CD14-positive monocyte (primary cell): ENCODE measurements around the gene CAMK1D. TPM values are rescaled to one million over a fixed set of nuclear protein-coding genes. Genes with fewer than 3 reads are reported as not detected.

Experiments used
- DNase-seq, 3 donors: peaks; one replicate each; pipeline ENCODE4 v3.0.0-alpha.2; 2011 to 2022
- H2AFZ ChIP-seq: 2 replicates; pipeline ENCODE4 v1.6.0; 2012; ENCODE audit warnings: mild to moderate bottlenecking, low read depth, low read length, inconsistent platforms; ENCODE audit not compliant: insufficient read depth, poor library complexity, severe bottlenecking
- H3K27ac ChIP-seq, 2 donors: 1 replicate in 1 of 2; 2 replicates in 1 of 2; pipeline ENCODE4 v1.5.1; 2012 to 2013; ENCODE audit warnings: low read length in 2 of 2, control low read depth in 1 of 2, inconsistent platforms in 1 of 2, low read depth in 1 of 2, mild to moderate bottlenecking in 1 of 2
- H3K27me3 ChIP-seq, 2 donors: one replicate each; pipeline versions ENCODE4 v1.6.0 to v1.6.1; 2011 to 2013; ENCODE audit warnings: low read length in 2 of 2; ENCODE audit not compliant: control insufficient read depth in 2 of 2, insufficient read depth in 2 of 2
- H3K36me3 ChIP-seq, 2 donors: replicated peaks in 1 of 2; 1 replicate in 1 of 2; 2 replicates in 1 of 2; pipeline versions ENCODE4 v1.5.1 to v1.6.1; 2012 to 2013; ENCODE audit warnings: low read length in 2 of 2, control low read depth in 1 of 2, inconsistent platforms in 1 of 2, mild to moderate bottlenecking in 1 of 2; ENCODE audit not compliant: insufficient read depth in 2 of 2, control insufficient read depth in 1 of 2
- H3K4me1 ChIP-seq, 2 donors: 1 replicate in 1 of 2; 2 replicates in 1 of 2; pipeline versions ENCODE4 v1.5.1 to v1.6.1; 2012 to 2013; ENCODE audit warnings: low read length in 2 of 2, control low read depth in 1 of 2, inconsistent platforms in 1 of 2, mild to moderate bottlenecking in 1 of 2, moderate library complexity in 1 of 2; ENCODE audit not compliant: insufficient read depth in 2 of 2, control insufficient read depth in 1 of 2
- H3K4me2 ChIP-seq: replicated peaks from 2 replicates; pipeline ENCODE3; 2012; ENCODE audit warnings: low read length, moderate library complexity, mild to moderate bottlenecking; ENCODE audit not compliant: poor library complexity, severe bottlenecking; ENCODE audit errors: extremely low read depth
- H3K4me3 ChIP-seq, 3 experiments: fragments of 200-600 bp in 1 of 3; sonication (generic) in 1 of 3; replicated peaks in 1 of 3; 1 replicate in 2 of 3; 2 replicates in 1 of 3; pipeline ENCODE4 v1.5.1; 2011 to 2013; ENCODE audit warnings: low read length in 3 of 3, mild to moderate bottlenecking in 3 of 3, control low read depth in 2 of 3, low read depth in 2 of 3, inconsistent platforms in 1 of 3, moderate library complexity in 1 of 3
- H3K79me2 ChIP-seq: 2 replicates; pipeline ENCODE4 v1.6.0; 2012; ENCODE audit warnings: mild to moderate bottlenecking, control low read depth, inconsistent platforms, low read length, moderate library complexity; ENCODE audit not compliant: insufficient read depth
- H3K9ac ChIP-seq: 2 replicates; pipeline ENCODE4 v1.6.0; 2017; ENCODE audit warnings: low read length, mild to moderate bottlenecking; ENCODE audit not compliant: insufficient read depth, poor library complexity, severe bottlenecking
- H3K9me3 ChIP-seq, 2 donors: replicated peaks in 1 of 2; 1 replicate in 1 of 2; 2 replicates in 1 of 2; pipeline versions ENCODE4 v1.5.1 to v1.6.1; 2012 to 2013; ENCODE audit warnings: low read length in 2 of 2, control low read depth in 1 of 2; ENCODE audit not compliant: control insufficient read depth in 1 of 2, insufficient read depth in 1 of 2
- H4K20me1 ChIP-seq: 2 replicates; pipeline ENCODE4 v1.6.0; 2012; ENCODE audit warnings: mild to moderate bottlenecking, low read length, control low read depth, moderate library complexity; ENCODE audit not compliant: insufficient read depth
- H3K27ac Mint-ChIP-seq, 7 donors: one replicate each; pipeline ENCODE4 v1.8.0; 2020; ENCODE audit warnings: mild to moderate bottlenecking in 7 of 7, mixed read lengths in 7 of 7, moderate library complexity in 6 of 7, inconsistent platforms in 2 of 7
- H3K27me3 Mint-ChIP-seq, 3 donors: one replicate each; pipeline ENCODE4 v1.8.0; 2021 to 2022; ENCODE audit warnings: low read depth in 3 of 3, mild to moderate bottlenecking in 3 of 3, mixed read lengths in 3 of 3, moderate library complexity in 3 of 3, inconsistent platforms in 1 of 3
- H3K36me3 Mint-ChIP-seq, 2 donors: one replicate each; pipeline ENCODE4 v1.8.0; 2020; ENCODE audit warnings: mixed read lengths in 2 of 2, inconsistent platforms in 1 of 2, mild to moderate bottlenecking in 1 of 2
- H3K4me1 Mint-ChIP-seq: one replicate; pipeline ENCODE4 v1.8.0; 2020; ENCODE audit warnings: mild to moderate bottlenecking, mixed read lengths
- H3K4me3 Mint-ChIP-seq, 2 donors: one replicate each; pipeline ENCODE4 v1.8.0; 2020; ENCODE audit warnings: mild to moderate bottlenecking in 2 of 2, mixed read lengths in 2 of 2, moderate library complexity in 1 of 2
- H3K9me3 Mint-ChIP-seq, 7 donors: one replicate each; pipeline ENCODE4 v1.8.0; 2020 to 2022; ENCODE audit warnings: mixed read lengths in 7 of 7, mild to moderate bottlenecking in 6 of 7, moderate library complexity in 6 of 7, inconsistent platforms in 2 of 7
- WGBS: methylation state at CpG from one replicate; pipeline ENCODE4 v1.1.5; 2013; ENCODE audit warnings: missing lambda C conversion rate; ENCODE audit not compliant: insufficient coverage; 5-methylcytosine and 5-hydroxymethylcytosine counted together
- intact Hi-C, 2 donors: fragments of 100-400 bp; cut with micrococcal nuclease; formaldehyde crosslinking; loops; one replicate each; pipeline versions ENCODE4 v1.15.0 to v1.15.1; 2023
- polyA plus RNA-seq, 3 donors: library from polyadenylated mRNA; depleted of rRNA in 1 of 3; unstranded in 2 of 3; stranded (reverse) in 1 of 3; fragments of 300-500 nt in 2 of 3; fragments of >200 nt in 1 of 3; fragmentation: Illumina TruSeq in 2 of 3; gene quantifications; 1 replicate in 2 of 3; 2 replicates in 1 of 3; pipeline ENCODE4 v1.2.3, GENCODE V29; 2012 to 2021
- TF ChIP-seq, protein P1 (sequence below): fragments of 200-600 bp; IDR thresholded peaks from one replicate; pipeline ENCODE4 v1.8.0; 2022; ENCODE audit warnings: antibody characterized with exemption, mild to moderate bottlenecking

CAMK1D gene
- polyA plus RNA-seq, 3 donors: 6.7 to 11.8 (median 7.1) TPM

DNA sequence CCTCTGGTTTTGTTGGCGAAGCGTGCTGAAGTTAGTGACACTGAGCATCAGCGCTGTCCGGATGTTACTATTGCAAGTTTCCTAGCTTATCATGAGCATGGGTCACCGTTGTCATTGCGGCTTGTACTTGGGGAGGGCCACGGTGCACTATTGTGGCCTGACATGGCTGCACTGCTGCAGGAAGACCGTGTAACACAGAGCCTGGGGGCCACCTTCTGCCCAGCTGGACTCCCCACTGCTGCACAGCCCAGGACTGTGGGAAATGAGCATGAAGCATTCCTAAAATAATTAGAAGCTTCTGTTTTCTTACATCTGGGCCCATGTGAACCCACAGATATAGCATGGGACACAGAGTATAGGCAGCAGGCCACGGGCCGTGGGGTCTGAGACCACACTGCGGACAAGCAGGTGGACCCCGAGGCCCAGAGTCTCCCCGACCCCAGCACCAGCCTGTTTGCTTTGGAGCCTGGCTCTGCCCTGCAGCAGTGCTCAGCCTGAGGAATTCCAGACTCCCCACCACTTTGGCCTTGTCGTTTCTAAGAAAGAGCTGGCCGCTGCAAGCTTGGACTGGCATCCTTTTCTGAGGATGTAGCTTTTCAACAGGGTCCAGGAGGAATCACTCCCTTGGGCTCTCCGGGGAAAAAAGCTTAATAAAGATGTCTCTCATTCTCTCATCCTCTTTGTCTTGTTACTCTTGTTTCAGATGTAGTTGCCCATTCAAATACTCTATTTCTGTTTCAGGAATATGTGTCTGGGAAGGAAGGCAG, 473.0 kb downstream of the CAMK1D start:
- Histone ChIP-seq H3K9ac (no peak overlapping the region), H2AFZ (no peak overlapping the region), H3K4me3 (no peak overlapping the region), H3K4me1 (no peaks in the 10 kb centered on the region), H3K4me2 (no peak overlapping the region), H3K36me3 (no peaks in the 10 kb centered on the region), H3K79me2 (no peaks in the 10 kb centered on the region), H3K27me3 (no peaks in the 10 kb centered on the region), H3K27ac (no peak overlapping the region), H4K20me1 (no peaks in the 10 kb centered on the region), H3K9me3 (peaks cover 0 to 7% of the 10 kb centered on the region in 2 donors)
- H3K4me1 Mint-ChIP-seq: no peaks in the 10 kb centered on the region
- peaks cover 2 to 13% of the 10 kb centered on the region in 2 donors for H3K36me3 Mint-ChIP-seq
- H3K4me3 Mint-ChIP-seq: no peak overlapping the region
- no peak overlapping the region for H3K27ac Mint-ChIP-seq
- peaks cover 0 to 9% (median 4%) of the 10 kb centered on the region in 3 donors for H3K27me3 Mint-ChIP-seq
- no peak for DNase-seq
- intact Hi-C loops: no loop called here
- 97% methylated on average over 14 of the region's 16 CpGs for WGBS
- H3K9me3 Mint-ChIP-seq: peaks cover 0 to 9% (median 3%) of the 10 kb centered on the region in 7 donors
- TF ChIP-seq, protein P1, sequence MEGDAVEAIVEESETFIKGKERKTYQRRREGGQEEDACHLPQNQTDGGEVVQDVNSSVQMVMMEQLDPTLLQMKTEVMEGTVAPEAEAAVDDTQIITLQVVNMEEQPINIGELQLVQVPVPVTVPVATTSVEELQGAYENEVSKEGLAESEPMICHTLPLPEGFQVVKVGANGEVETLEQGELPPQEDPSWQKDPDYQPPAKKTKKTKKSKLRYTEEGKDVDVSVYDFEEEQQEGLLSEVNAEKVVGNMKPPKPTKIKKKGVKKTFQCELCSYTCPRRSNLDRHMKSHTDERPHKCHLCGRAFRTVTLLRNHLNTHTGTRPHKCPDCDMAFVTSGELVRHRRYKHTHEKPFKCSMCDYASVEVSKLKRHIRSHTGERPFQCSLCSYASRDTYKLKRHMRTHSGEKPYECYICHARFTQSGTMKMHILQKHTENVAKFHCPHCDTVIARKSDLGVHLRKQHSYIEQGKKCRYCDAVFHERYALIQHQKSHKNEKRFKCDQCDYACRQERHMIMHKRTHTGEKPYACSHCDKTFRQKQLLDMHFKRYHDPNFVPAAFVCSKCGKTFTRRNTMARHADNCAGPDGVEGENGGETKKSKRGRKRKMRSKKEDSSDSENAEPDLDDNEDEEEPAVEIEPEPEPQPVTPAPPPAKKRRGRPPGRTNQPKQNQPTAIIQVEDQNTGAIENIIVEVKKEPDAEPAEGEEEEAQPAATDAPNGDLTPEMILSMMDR: no peak

DNA sequence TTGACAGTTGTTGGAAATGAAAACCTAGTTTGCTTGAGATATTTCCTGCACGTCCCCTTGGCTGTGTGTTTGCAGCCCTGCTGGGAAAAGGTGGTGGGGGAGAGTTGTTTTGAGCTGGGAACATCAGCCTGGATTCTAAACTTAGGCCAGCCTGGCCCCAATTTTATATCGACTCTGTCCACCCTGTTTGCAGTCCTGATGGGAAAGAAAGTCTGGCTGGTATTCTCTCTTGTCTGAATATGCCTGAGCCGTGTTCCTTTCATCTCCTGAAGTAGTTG, 473.5 kb downstream of the CAMK1D start:
- Histone ChIP-seq H3K36me3 (no peaks in the 10 kb centered on the region), H3K4me2 (no peak overlapping the region), H3K27ac (no peak overlapping the region), H3K4me1 (no peaks in the 10 kb centered on the region), H4K20me1 (no peaks in the 10 kb centered on the region), H3K9ac (no peak overlapping the region), H2AFZ (no peak overlapping the region), H3K4me3 (no peak overlapping the region), H3K27me3 (no peaks in the 10 kb centered on the region), H3K79me2 (no peaks in the 10 kb centered on the region), H3K9me3 (peaks cover 0 to 7% of the 10 kb centered on the region in 2 donors)
- no peaks in the 10 kb centered on the region for H3K4me1 Mint-ChIP-seq
- DNase-seq: no peak
- 100% methylated on average over 2 of the region's 3 CpGs for WGBS
- H3K27ac Mint-ChIP-seq: no peak overlapping the region
- no peak overlapping the region for H3K4me3 Mint-ChIP-seq
- peaks cover 2 to 13% of the 10 kb centered on the region in 2 donors for H3K36me3 Mint-ChIP-seq
- intact Hi-C loops: no loop called here
- TF ChIP-seq, protein P1: no peak
- peaks cover 0 to 9% (median 3%) of the 10 kb centered on the region in 7 donors for H3K9me3 Mint-ChIP-seq
- peaks cover 0 to 10% (median 2%) of the 10 kb centered on the region in 3 donors for H3K27me3 Mint-ChIP-seq
